ENCODE data around the gene MFSD1. TPM values are rescaled to one million over a fixed set of nuclear protein-coding genes. Genes with fewer than 3 reads are reported as not detected.

Gene MFSD1
- total and polyA plus RNA-seq, 2 of the 8 experiments (the other 6 are each of a cell fraction or from before 2014, with no cell fraction given) = 9.3 to 11.5 TPM

GRCh38 chr3:158847885-158848284 lies 46.0 kb downstream of the MFSD1 start:
- Histone ChIP-seq H3K4ac (replicated peaks; ENCODE audit: insufficient read length, low read depth, low read length) (no peak overlapping the region), H2AFZ (ENCODE audit: low read length) (no peak overlapping the region), H3K4me2 (ENCODE audit: insufficient read depth in 1 of 2, low read depth in 2 of 2, low read length in 2 of 2) (no peak overlapping the region), H3K4me1 (replicated peaks in 1 of 4; ENCODE audit: control insufficient read depth in 3 of 4, insufficient read depth in 4 of 4, low read length in 3 of 4) (no peaks in the 10 kb centered on the region), H3K36me3 (ENCODE audit: control insufficient read depth in 2 of 4, insufficient read depth in 4 of 4, low read length in 3 of 4) (no peaks in the 10 kb centered on the region), H3K23ac (ENCODE audit: insufficient read length) (no peak overlapping the region), H4K20me1 (replicated peaks in 1 of 2; ENCODE audit: control insufficient read depth in 1 of 2, insufficient read depth in 2 of 2, low read length in 2 of 2) (no peaks in the 10 kb centered on the region), H3K18ac (ENCODE audit: extremely low read depth, low read length) (no peak overlapping the region), H3K56ac (replicated peaks; ENCODE audit: insufficient read length, low read depth, low read length) (no peak overlapping the region), H3K4me3 (ENCODE audit: extremely low read depth in 1 of 4, insufficient read depth in 2 of 4, low read depth in 3 of 4, low read length in 4 of 4) (no peak overlapping the region), H3K9ac (replicated peaks in 1 of 4; ENCODE audit: extremely low read depth in 1 of 4, low read depth in 3 of 4, low read length in 3 of 4) (no peak overlapping the region), H2BK5ac (ENCODE audit: low read depth, low read length) (no peak overlapping the region), H2BK15ac (ENCODE audit: low read length) (no peak overlapping the region), H3K14ac (ENCODE audit: insufficient read length) (no peak overlapping the region), H3K79me1 (ENCODE audit: low read depth, low read length) (no peaks in the 10 kb centered on the region), H3K27me3 (replicated peaks in 1 of 4; ENCODE audit: control insufficient read depth in 3 of 4, extremely low read depth in 1 of 4, insufficient read depth in 3 of 4, low read length in 3 of 4) (no peaks in the 10 kb centered on the region), H3K9me3 (ENCODE audit: insufficient read depth in 2 of 2, low read depth in 1 of 2, low read length in 1 of 2) (no peaks in the 10 kb centered on the region), H3K79me2 (ENCODE audit: control insufficient read depth in 1 of 2, insufficient read depth in 2 of 2, low read length in 2 of 2) (no peaks in the 10 kb centered on the region), H4K5ac (ENCODE audit: insufficient read length, low read depth, low read length) (no peak overlapping the region), H2BK20ac (ENCODE audit: low read length) (no peak overlapping the region), H2BK12ac (ENCODE audit: low read depth, low read length) (no peak overlapping the region), H2AK5ac (ENCODE audit: low read depth, low read length) (no peak overlapping the region), H4K8ac (ENCODE audit: extremely low read depth, insufficient read depth, low read length) (no peak overlapping the region), H3K23me2 (ENCODE audit: low read depth, low read length) (no peaks in the 10 kb centered on the region), H3K27ac (ENCODE audit: low read depth, low read length) (no peak overlapping the region), H2BK120ac (replicated peaks; ENCODE audit: low read depth, low read length) (no peak overlapping the region), H4K91ac (replicated peaks; ENCODE audit: insufficient read length, low read length) (no peak overlapping the region)
- CTCF ChIA-PET (ENCODE audit: partially characterized antibody) = interaction anchor here (0.6 to 14.4 kb wide), 14 partner anchors 10 to 412 kb away, joined by 3 to 195 read pairs (median 5); partner anchors contain the start of gene MFSD1
- FAIRE-seq (no peak), DNase-seq (ENCODE audit: low read depth in 1 of 2, low spot score in 2 of 2) (no peak)
- 65% methylated on average over 3 of the region's 3 CpGs; no CpG with 5 or more reads in 1 of the 2 experiments for WGBS, 2 experiments (ENCODE audit: extremely low coverage in 1 of 2, insufficient coverage in 1 of 2, insufficient read length in 1 of 2, insufficient replicate concordance in 2 of 2, low coverage in 1 of 2, low lambda C conversion rate in 2 of 2, missing lambda C conversion rate in 1 of 2)
- POLR2A ChIA-PET (ENCODE audit: partially characterized antibody) = no interaction called here
- TF ChIP-seq MAFK (IDR thresholded peaks at IDR 0.05; ENCODE audit: low read depth, low read length) = no peak

All from H1 (cell line).